ENCODE results near the gene EFCAB12.

The EFCAB12 gene

DNA sequence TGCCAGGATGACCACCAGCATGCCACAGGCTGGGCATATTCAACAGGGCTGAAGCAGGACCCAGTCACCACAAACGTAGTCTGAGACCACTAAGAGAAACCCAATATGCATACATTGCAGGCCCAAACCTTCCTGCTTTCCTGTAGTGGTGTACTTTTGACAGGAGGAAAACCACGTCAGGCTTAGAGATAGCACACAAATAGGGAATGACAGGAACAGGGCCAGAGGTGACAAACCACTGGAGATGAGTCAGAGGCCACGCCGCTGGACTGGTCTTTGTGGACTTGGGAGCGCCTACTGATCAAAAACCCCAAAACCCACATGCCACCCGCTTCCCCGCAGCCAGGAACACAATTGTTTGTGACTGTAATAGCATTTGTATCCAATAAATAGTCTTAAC is 3.6 kb upstream of the EFCAB12 start:
- Histone ChIP-seq H3K27ac (ENCODE audit: low read depth, low read length) (no peak overlapping the region), H3K4me1 (ENCODE audit: insufficient read depth, low read length) (peaks cover 14% of the 10 kb centered on the region; the same call in 1 of the 2 replicates)
- 94% methylated on average over 6 of the region's 7 CpGs for WGBS

DNA sequence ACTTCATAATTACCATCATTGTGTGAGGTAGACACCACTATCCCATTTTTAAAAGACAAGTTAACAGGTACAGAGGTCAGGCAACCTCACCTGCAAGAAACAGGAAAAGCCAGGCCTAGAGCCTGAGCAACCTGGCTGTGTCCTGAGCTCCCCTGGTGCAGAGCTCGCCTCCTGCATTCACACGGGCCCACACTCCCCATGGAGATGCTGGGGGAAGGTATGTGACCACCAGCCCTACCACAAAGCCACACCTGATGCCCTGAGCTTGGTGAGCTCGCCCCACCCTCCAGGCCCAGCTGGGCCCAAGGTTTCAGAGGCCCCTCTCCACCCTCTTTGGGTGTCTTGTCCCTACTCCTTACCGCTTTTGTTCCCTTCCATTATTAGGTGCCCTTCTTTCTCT is 1.2 kb upstream of the EFCAB12 start:
- H3K36me3 ChIP-seq (ENCODE audit: insufficient read depth, low read length): peaks cover 53% of the 10 kb centered on the region
- H3K4me3 ChIP-seq (ENCODE audit: low read length): no peak overlapping the region
- H3K27me3 ChIP-seq (ENCODE audit: insufficient read depth, low read length): peaks cover 13% of the 10 kb centered on the region
- peaks cover 27% of the 10 kb centered on the region for H3K4me1 ChIP-seq (ENCODE audit: insufficient read depth, low read length)
- H3K27ac ChIP-seq (ENCODE audit: low read depth, low read length): peak overlapping the region; percentile 53; the same call in 1 of the 2 replicates
- 70% methylated on average over 4 of the region's 4 CpGs for WGBS
- H3K9ac ChIP-seq (ENCODE audit: low read depth, low read length): no peak overlapping the region; the same call in 1 of the 2 replicates
- no peaks in the 10 kb centered on the region for H3K9me3 ChIP-seq (ENCODE audit: insufficient read depth, low read depth, low read length)

More for the DNA sequence above, 3.6 kb upstream of the EFCAB12 start:
- no peak overlapping the region for H3K9ac ChIP-seq (ENCODE audit: low read depth, low read length)
- peaks cover 78% of the 10 kb centered on the region for H3K36me3 ChIP-seq (ENCODE audit: insufficient read depth, low read length)
- peaks cover 13% of the 10 kb centered on the region for H3K27me3 ChIP-seq (ENCODE audit: insufficient read depth, low read length)
- no peaks in the 10 kb centered on the region for H3K9me3 ChIP-seq (ENCODE audit: insufficient read depth, low read depth, low read length)
- H3K4me3 ChIP-seq (ENCODE audit: low read length): no peak overlapping the region

GRCh38 chr3:129429080-129429451 is 630 bp upstream of the EFCAB12 start:
- Histone ChIP-seq H3K27ac (ENCODE audit: low read depth, low read length) (peak overlapping the region; percentile 63), H3K9me3 (ENCODE audit: insufficient read depth, low read depth, low read length) (no peaks in the 10 kb centered on the region), H3K4me1 (ENCODE audit: insufficient read depth, low read length) (peaks cover 33% of the 10 kb centered on the region), H3K36me3 (ENCODE audit: insufficient read depth, low read length) (peaks cover 48% of the 10 kb centered on the region), H3K27me3 (ENCODE audit: insufficient read depth, low read length) (peaks cover 13% of the 10 kb centered on the region), H3K9ac (ENCODE audit: low read depth, low read length) (peak overlapping the region; percentile 66), H3K4me3 (ENCODE audit: low read length) (0 out of 2 replicates have a peak overlapping the region, but pooled peaks have one; percentile 23)
- 91% methylated on average over 3 of the region's 3 CpGs for WGBS

DNA sequence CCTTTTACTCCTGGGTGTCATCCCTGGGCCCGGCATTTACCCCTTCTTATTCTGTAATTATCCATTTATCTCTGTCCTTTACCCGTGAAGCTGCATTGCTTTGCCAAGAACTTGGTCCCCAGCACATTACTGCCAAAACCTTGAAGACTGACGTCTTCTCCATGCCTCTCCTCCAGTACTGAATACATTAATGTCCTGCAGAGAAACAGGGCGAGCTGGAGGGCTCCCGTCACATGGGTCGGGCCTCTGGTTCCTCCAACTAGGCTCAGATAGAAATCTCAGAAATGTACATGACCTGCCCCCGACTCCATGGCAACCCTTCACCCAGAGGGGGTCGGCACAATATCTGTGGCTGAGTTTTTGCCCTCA is 445 bp downstream of the EFCAB12 start:
- peaks cover 13% of the 10 kb centered on the region for H3K27me3 ChIP-seq (ENCODE audit: insufficient read depth, low read length)
- peak overlapping the region; percentile 56 for H3K4me3 ChIP-seq (ENCODE audit: low read length)
- H3K36me3 ChIP-seq (ENCODE audit: insufficient read depth, low read length): peaks cover 37% of the 10 kb centered on the region
- H3K27ac ChIP-seq (ENCODE audit: low read depth, low read length): no peak overlapping the region
- H3K9ac ChIP-seq (ENCODE audit: low read depth, low read length): no peak overlapping the region
- peaks cover 38% of the 10 kb centered on the region for H3K4me1 ChIP-seq (ENCODE audit: insufficient read depth, low read length)
- WGBS: 21% methylated on average over 8 of the region's 8 CpGs
- no peaks in the 10 kb centered on the region for H3K9me3 ChIP-seq (ENCODE audit: insufficient read depth, low read depth, low read length)

DNA sequence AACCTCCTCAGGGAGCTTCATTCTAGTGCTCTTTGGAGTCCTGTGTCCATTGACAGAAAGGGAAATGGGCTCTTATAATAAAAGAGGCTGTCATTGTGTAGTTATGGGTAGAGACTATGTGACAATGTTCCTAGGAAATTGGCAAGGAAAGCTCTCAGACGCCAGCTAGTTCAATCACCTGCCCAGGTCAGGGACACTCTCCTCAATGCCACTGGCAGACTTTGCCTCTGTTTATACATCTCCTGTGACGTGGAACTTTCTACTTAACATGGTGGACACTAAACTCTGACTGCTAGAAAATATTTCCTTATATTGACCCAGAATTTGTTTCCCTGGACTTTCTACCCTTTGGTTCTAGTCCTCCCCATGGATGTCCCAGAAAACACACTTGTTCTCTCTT is 2.8 kb downstream of the EFCAB12 start:
- peak overlapping the region; percentile 31; the same call in 1 of the 2 replicates for H3K27ac ChIP-seq (ENCODE audit: low read depth, low read length)
- no peak overlapping the region for H3K9ac ChIP-seq (ENCODE audit: low read depth, low read length)
- peaks cover 13% of the 10 kb centered on the region for H3K27me3 ChIP-seq (ENCODE audit: insufficient read depth, low read length)
- H3K9me3 ChIP-seq (ENCODE audit: insufficient read depth, low read depth, low read length): no peaks in the 10 kb centered on the region
- no peak overlapping the region for H3K4me3 ChIP-seq (ENCODE audit: low read length)
- H3K36me3 ChIP-seq (ENCODE audit: insufficient read depth, low read length): peaks cover 15% of the 10 kb centered on the region; the same call in 1 of the 2 replicates
- WGBS: 75% methylated on average over 2 of the region's 2 CpGs
- peaks cover 38% of the 10 kb centered on the region for H3K4me1 ChIP-seq (ENCODE audit: insufficient read depth, low read length)

- Histone ChIP-seq H3K27me3 (ENCODE audit: insufficient read depth, low read length) (peaks cover 13% of the 10 kb centered on the region), H3K27ac (ENCODE audit: low read depth, low read length) (peak overlapping the region; percentile 31; the same call in 1 of the 2 replicates), H3K4me3 (ENCODE audit: low read length) (no peak overlapping the region), H3K4me1 (ENCODE audit: insufficient read depth, low read length) (peaks cover 38% of the 10 kb centered on the region), H3K9ac (ENCODE audit: low read depth, low read length) (no peak overlapping the region), H3K36me3 (ENCODE audit: insufficient read depth, low read length) (peaks cover 11% of the 10 kb centered on the region; the same call in 1 of the 2 replicates), H3K9me3 (ENCODE audit: insufficient read depth, low read depth, low read length) (no peaks in the 10 kb centered on the region)
- WGBS: 45% methylated on average over 3 of the region's 3 CpGs
Observed at GRCh38 chr3:129425213-129425612, 3.2 kb downstream of the EFCAB12 start.

DNA sequence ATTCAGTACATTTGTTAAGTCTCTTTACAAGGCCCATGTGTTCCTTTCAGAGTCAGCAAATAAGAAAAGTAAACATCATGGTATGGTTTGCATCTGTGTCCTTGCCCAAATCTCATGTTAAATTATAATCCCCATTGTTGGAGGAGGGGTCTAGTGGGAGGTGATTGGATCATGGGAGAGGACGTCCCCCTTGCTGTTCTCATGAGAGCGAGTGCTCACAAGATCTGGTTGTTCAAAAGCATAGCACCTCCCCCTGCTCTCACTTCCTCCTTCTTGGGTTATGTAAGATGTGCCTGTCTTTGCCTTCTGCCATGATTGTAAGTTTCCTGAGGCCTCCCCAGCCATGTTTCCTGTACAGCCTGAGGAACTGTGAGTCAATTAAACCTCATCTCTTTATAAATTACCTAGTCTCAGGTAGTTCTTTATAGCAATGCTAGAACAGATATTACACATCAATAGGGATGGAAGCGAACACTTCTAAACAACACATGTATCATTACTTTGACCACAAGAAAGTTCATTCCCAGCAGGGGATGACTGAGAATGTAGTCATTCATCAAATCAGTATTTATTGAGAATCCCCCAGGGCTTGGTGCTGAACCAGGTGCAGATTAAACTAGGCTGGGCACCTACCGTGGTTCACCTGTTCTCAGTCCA is 4.1 kb downstream of the EFCAB12 start:
- Histone ChIP-seq H3K9me3 (ENCODE audit: insufficient read depth, low read depth, low read length) (no peaks in the 10 kb centered on the region), H3K27me3 (ENCODE audit: insufficient read depth, low read length) (peaks cover 13% of the 10 kb centered on the region), H3K36me3 (ENCODE audit: insufficient read depth, low read length) (0 out of 2 replicates have a peak, but pooled peaks cover 4% of the 10 kb centered on the region), H3K9ac (ENCODE audit: low read depth, low read length) (no peak overlapping the region), H3K4me3 (ENCODE audit: low read length) (no peak overlapping the region), H3K4me1 (ENCODE audit: insufficient read depth, low read length) (peaks cover 30% of the 10 kb centered on the region), H3K27ac (ENCODE audit: low read depth, low read length) (no peak overlapping the region)
- WGBS: 91% methylated on average over 2 of the region's 4 CpGs

- Histone ChIP-seq H3K36me3 (ENCODE audit: insufficient read depth, low read length) (no peaks in the 10 kb centered on the region), H3K4me3 (ENCODE audit: low read length) (no peak overlapping the region), H3K27ac (ENCODE audit: low read depth, low read length) (no peak overlapping the region), H3K9me3 (ENCODE audit: insufficient read depth, low read depth, low read length) (no peaks in the 10 kb centered on the region), H3K27me3 (ENCODE audit: insufficient read depth, low read length) (peaks cover 9% of the 10 kb centered on the region), H3K4me1 (ENCODE audit: insufficient read depth, low read length) (peaks cover 29% of the 10 kb centered on the region), H3K9ac (ENCODE audit: low read depth, low read length) (no peak overlapping the region)
- WGBS: 94% methylated on average over 1 of the region's 1 CpG
Observed at GRCh38 chr3:129422897-129423296, 5.5 kb downstream of the EFCAB12 start.

DNA sequence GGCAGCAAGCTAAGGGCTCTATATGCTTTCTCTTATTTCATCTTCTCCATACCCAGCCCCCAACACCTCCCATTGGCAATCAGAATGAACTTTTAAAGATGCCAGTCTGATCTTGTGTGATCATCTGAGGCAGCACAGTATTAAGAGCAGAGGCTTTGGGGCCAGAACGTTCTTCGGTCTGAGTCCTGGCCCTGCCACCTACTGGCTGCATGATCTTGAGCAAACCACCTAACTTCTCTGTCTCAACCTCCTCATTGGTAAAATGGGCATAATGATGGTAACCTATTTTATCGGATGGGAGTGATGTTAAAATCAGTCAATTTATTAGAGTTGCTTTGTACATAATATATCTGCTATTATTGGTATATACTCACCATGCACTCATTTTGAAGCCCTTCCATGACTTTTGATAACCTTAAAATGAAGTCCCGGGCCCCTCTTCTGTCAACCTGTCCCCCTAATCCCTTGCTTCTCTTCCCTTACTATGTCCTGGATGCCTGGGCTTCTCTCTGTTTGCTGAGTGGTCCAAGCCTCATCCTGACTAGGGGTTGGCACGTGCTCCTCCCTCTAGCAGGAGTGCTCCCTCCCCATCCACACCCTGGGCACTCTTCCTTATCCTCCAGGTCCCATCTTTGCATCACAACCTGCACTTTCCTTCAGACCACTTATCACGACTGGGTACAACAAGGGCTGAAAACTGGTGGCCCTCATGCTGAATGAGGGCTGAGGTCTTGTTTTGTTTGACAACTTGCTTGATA is 6.3 kb downstream of the EFCAB12 start:
- Histone ChIP-seq H3K4me3 (ENCODE audit: low read length) (no peak overlapping the region), H3K9me3 (ENCODE audit: insufficient read depth, low read depth, low read length) (no peaks in the 10 kb centered on the region), H3K4me1 (ENCODE audit: insufficient read depth, low read length) (peaks cover 29% of the 10 kb centered on the region), H3K36me3 (ENCODE audit: insufficient read depth, low read length) (no peaks in the 10 kb centered on the region), H3K27ac (ENCODE audit: low read depth, low read length) (no peak overlapping the region), H3K27me3 (ENCODE audit: insufficient read depth, low read length) (peaks cover 2% of the 10 kb centered on the region; the same call in 1 of the 2 replicates), H3K9ac (ENCODE audit: low read depth, low read length) (no peak overlapping the region)
- 83% methylated on average over 5 of the region's 6 CpGs for WGBS

GRCh38 chr3:129421236-129421883 is 7.1 kb downstream of the EFCAB12 start:
- H3K9ac ChIP-seq (ENCODE audit: low read depth, low read length): no peak overlapping the region
- no peaks in the 10 kb centered on the region for H3K27me3 ChIP-seq (ENCODE audit: insufficient read depth, low read length)
- no peaks in the 10 kb centered on the region for H3K36me3 ChIP-seq (ENCODE audit: insufficient read depth, low read length)
- H3K4me3 ChIP-seq (ENCODE audit: low read length): no peak overlapping the region
- H3K4me1 ChIP-seq (ENCODE audit: insufficient read depth, low read length): peaks cover 29% of the 10 kb centered on the region
- H3K9me3 ChIP-seq (ENCODE audit: insufficient read depth, low read depth, low read length): no peaks in the 10 kb centered on the region
- no peak overlapping the region for H3K27ac ChIP-seq (ENCODE audit: low read depth, low read length)
- WGBS: 92% methylated on average over 12 of the region's 12 CpGs

DNA sequence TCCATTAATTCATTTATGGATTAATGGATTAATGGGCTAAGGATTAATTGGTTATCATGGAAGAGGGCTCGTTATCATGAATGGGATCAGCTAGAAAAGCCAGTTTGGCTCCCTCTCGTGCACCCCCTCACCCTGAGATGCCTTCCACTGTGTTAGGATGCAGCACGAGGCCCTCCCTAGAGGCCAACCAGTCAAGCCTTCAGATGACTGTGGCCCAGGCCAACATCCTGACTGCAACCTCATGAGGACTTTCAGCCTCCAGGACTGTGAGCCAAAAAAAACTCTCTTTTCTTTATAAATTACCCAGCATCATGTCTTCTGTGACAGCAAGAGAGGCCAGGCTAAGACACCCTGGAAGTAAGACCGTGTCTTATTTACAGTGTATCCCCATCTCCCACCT is 9.0 kb downstream of the EFCAB12 start:
- no peak overlapping the region for H3K27ac ChIP-seq (ENCODE audit: low read depth, low read length)
- no peaks in the 10 kb centered on the region for H3K9me3 ChIP-seq (ENCODE audit: insufficient read depth, low read depth, low read length)
- peaks cover 14% of the 10 kb centered on the region for H3K4me1 ChIP-seq (ENCODE audit: insufficient read depth, low read length)
- no peak overlapping the region for H3K9ac ChIP-seq (ENCODE audit: low read depth, low read length)
- H3K27me3 ChIP-seq (ENCODE audit: insufficient read depth, low read length): no peaks in the 10 kb centered on the region
- H3K36me3 ChIP-seq (ENCODE audit: insufficient read depth, low read length): no peaks in the 10 kb centered on the region
- H3K4me3 ChIP-seq (ENCODE audit: low read length): no peak overlapping the region
- WGBS: 92% methylated on average over 4 of the region's 4 CpGs
